Panc1 (cell line): ENCODE measurements around the gene SPATA13. TPM values are rescaled to one million over a fixed set of nuclear protein-coding genes. Genes with fewer than 3 reads are reported as not detected.

Source experiments
- ATAC-seq: fragments of 200-7000 bp; cut with Tn5 transposase; 2 replicates; pipeline ENCODE4 v1.9.1; 2020; ENCODE audit warnings: mild to moderate bottlenecking, moderate library complexity
- BruUV-seq: library from RNA; stranded (reverse); fragments of 400-500 nt; replicated peaks from 2 replicates; lab custom pipeline; 2021; lab: Mats Ljungman, UMichigan
- CTCF ChIA-PET: fragments of 300-600 bp; sonication (Branson Sonifier 250); formaldehyde crosslinking; loops from one replicate; lab custom pipeline; 2022; ENCODE audit warnings: antibody characterized with exemption; lab: Charles Lee
- POLR2A ChIA-PET: fragments of 300-600 bp; sonication (Branson Sonifier 250); formaldehyde crosslinking; loops from one replicate; lab custom pipeline; 2022; ENCODE audit warnings: antibody characterized with exemption; lab: Charles Lee
- DNase-seq: peaks from one replicate; pipeline ENCODE4 v3.0.0-alpha.2; 2010; ENCODE audit warnings: low read depth, low spot score
- H3K27ac ChIP-seq: 2 replicates; pipeline ENCODE4 v1.5.1; 2011; ENCODE audit warnings: mild to moderate bottlenecking, low read length, inconsistent platforms
- H3K27me3 ChIP-seq: fragments of 200-500 bp; sonication (Bioruptor generic); 2 replicates; pipeline ENCODE4 v1.6.0; 2014; ENCODE audit warnings: low read length, inconsistent platforms; ENCODE audit not compliant: control insufficient read depth, insufficient read depth
- H3K36me3 ChIP-seq: fragments of 200-500 bp; sonication (Bioruptor generic); 2 replicates; pipeline ENCODE4 v1.5.1; 2014; ENCODE audit warnings: inconsistent platforms, mild to moderate bottlenecking, low read length, moderate library complexity; ENCODE audit not compliant: control insufficient read depth, insufficient read depth
- H3K4me1 ChIP-seq: 2 replicates; pipeline ENCODE4 v1.5.1; 2011; ENCODE audit warnings: inconsistent platforms, mild to moderate bottlenecking, low read length, moderate library complexity; ENCODE audit not compliant: control insufficient read depth, insufficient read depth
- H3K4me3 ChIP-seq, 2 experiments: 2 replicates each; pipeline ENCODE4 v1.5.1; 2011 to 2012; ENCODE audit warnings: low read depth in 2 of 2, low read length in 2 of 2, mild to moderate bottlenecking in 2 of 2, inconsistent platforms in 1 of 2, moderate library complexity in 1 of 2
- H3K9me3 ChIP-seq: fragments of 200-500 bp; sonication (Bioruptor generic); 2 replicates; pipeline ENCODE4 v1.5.1; 2014; ENCODE audit warnings: low read depth, mild to moderate bottlenecking, inconsistent platforms, low read length, moderate library complexity; ENCODE audit not compliant: control insufficient read depth, insufficient read depth
- CTCF ChIP-seq: fragments of 450-650 bp; IDR thresholded peaks from 2 replicates; pipeline ENCODE4 v1.5.1; 2017; ENCODE audit warnings: mild to moderate bottlenecking
- POLR2AphosphoS5 ChIP-seq: IDR thresholded peaks from 2 replicates; pipeline ENCODE4 v1.6.1; 2012; ENCODE audit warnings: mild to moderate bottlenecking, low read depth, low read length, moderate library complexity
- REST ChIP-seq, 2 experiments: IDR thresholded peaks; 2 replicates each; pipeline ENCODE4 v1.6.1; 2011 to 2012; ENCODE audit warnings: low read depth in 2 of 2, control low read depth in 1 of 2, low read length in 1 of 2, mild to moderate bottlenecking in 1 of 2, moderate library complexity in 1 of 2; ENCODE audit not compliant: insufficient read depth in 1 of 2
- SIN3A ChIP-seq: IDR thresholded peaks from 2 replicates; pipeline ENCODE4 v1.6.1; 2012; ENCODE audit warnings: low read depth, mild to moderate bottlenecking, low read length, moderate library complexity, borderline replicate concordance; ENCODE audit not compliant: insufficient read depth
- TCF7L2 ChIP-seq: IDR thresholded peaks from 2 replicates; pipeline ENCODE4 v1.6.1; 2011; ENCODE audit warnings: mild to moderate bottlenecking, low read depth, low read length, inconsistent platforms
- in situ Hi-C: cut with HindIII; loops from 2 replicates; pipeline ENCODE4 v1.10.0; 2016; ENCODE audit warnings: low sequenced_read_pairs, low pct_unique_long_range_greater_than_20kb
- intact Hi-C: fragments of 100-400 bp; cut with micrococcal nuclease; formaldehyde crosslinking; loops from one replicate; pipeline ENCODE4 v1.10.0; 2022; ENCODE audit not compliant: unreplicated experiment
- total RNA-seq: library from RNA; stranded (reverse); gene quantifications from one replicate; pipeline ENCODE4 v1.2.1, GENCODE V29; 2021; ENCODE audit not compliant: unreplicated experiment

SPATA13 gene
- total RNA-seq, 1 experiment from 2014 or later: 7.9 TPM

- H3K9me3 ChIP-seq: no peaks in the 10 kb centered on the region
- in situ Hi-C loops: no loop called here
- H3K27me3 ChIP-seq: no peaks in the 10 kb centered on the region
- BruUV-seq: no TSS peak
- H3K4me1 ChIP-seq: no peaks in the 10 kb centered on the region
- no peaks in the 10 kb centered on the region for H3K36me3 ChIP-seq
- DNase-seq (no peak), ATAC-seq (no peak)
- H3K4me3 ChIP-seq: no peak overlapping the region
- POLR2A ChIA-PET: no interaction called here
- TF ChIP-seq SIN3A: no peak
- TF ChIP-seq TCF7L2: no peak
- TF ChIP-seq POLR2AphosphoS5: no peak
- no peak for TF ChIP-seq REST (IDR thresholded peaks at IDR 0.05; ENCODE audit: insufficient read depth in 1 of 2, low read depth in 2 of 2, low read length in 1 of 2)
- no peak for TF ChIP-seq CTCF
- CTCF ChIA-PET: no interaction called here
- no peak overlapping the region for H3K27ac ChIP-seq
- intact Hi-C loops: no loop called here
These were observed 86.5 kb downstream of the SPATA13 start for GRCh38 chr13:24247016-24247415.

- Histone ChIP-seq H3K4me1 (no peaks in the 10 kb centered on the region), H3K27ac (no peak overlapping the region), H3K4me3 (no peak overlapping the region), H3K36me3 (no peaks in the 10 kb centered on the region), H3K9me3 (no peaks in the 10 kb centered on the region), H3K27me3 (no peaks in the 10 kb centered on the region)
- no TSS peak for BruUV-seq
- ATAC-seq (no peak), DNase-seq (no peak)
- ChIA-PET POLR2A (no interaction called here), CTCF (no interaction called here)
- TF ChIP-seq POLR2AphosphoS5 (no peak), CTCF (no peak), REST (IDR thresholded peaks at IDR 0.05; ENCODE audit: insufficient read depth in 1 of 2, low read depth in 2 of 2, low read length in 1 of 2) (no peak), TCF7L2 (no peak), SIN3A (no peak)
- intact Hi-C loops: no loop called here
- in situ Hi-C loops: no loop called here
These were observed 89.1 kb downstream of the SPATA13 start for GRCh38 chr13:24249624-24250023.
